Transverse colon (tissue), 4 donors: ENCODE results near the gene RPS6KB1. TPM values are rescaled to one million over a fixed set of nuclear protein-coding genes. Genes with fewer than 3 reads are reported as not detected.

Experiments
- DNase-seq: peaks from one replicate; pipeline ENCODE4 v3.0.0-alpha.2; 2019
- H3K27ac ChIP-seq, 4 donors: fragments of 200-600 bp; sonication (generic); 2 replicates each; pipeline ENCODE4 v1.5.1; 2016 to 2018; ENCODE audit warnings: inconsistent platforms in 4 of 4
- H3K27me3 ChIP-seq: fragments of 200-600 bp; sonication (generic); 2 replicates; pipeline ENCODE4 v1.5.1; 2017; ENCODE audit warnings: inconsistent platforms
- H3K36me3 ChIP-seq, 4 donors: fragments of 200-600 bp; sonication (generic); 2 replicates each; pipeline ENCODE4 v1.5.1; 2017 to 2019; ENCODE audit warnings: inconsistent platforms in 4 of 4
- H3K4me1 ChIP-seq, 4 donors: fragments of 200-600 bp; sonication (generic); 2 replicates each; pipeline ENCODE4 v1.5.1; 2017 to 2020; ENCODE audit warnings: inconsistent platforms in 4 of 4
- H3K4me3 ChIP-seq, 4 donors: fragments of 200-600 bp; sonication (generic); 1 replicate in 1 of 4; 2 replicates in 3 of 4; pipeline versions ENCODE4 v1.5.1 to v1.6.1; 2017 to 2019; ENCODE audit warnings: inconsistent platforms in 4 of 4
- H3K9me3 ChIP-seq, 2 donors: fragments of 200-600 bp; sonication (generic); 2 replicates each; pipeline ENCODE4 v1.5.1; 2017 to 2019; ENCODE audit warnings: inconsistent platforms in 2 of 2
- EP300 ChIP-seq: sonication (generic); formaldehyde crosslinking; IDR thresholded peaks from one replicate; pipeline ENCODE4 v1.6.1; 2017; ENCODE audit warnings: antibody characterized with exemption, low read depth
- POLR2A ChIP-seq: fragments of 450-650 bp; IDR thresholded peaks from one replicate; pipeline ENCODE4 v1.6.1; 2016; ENCODE audit warnings: antibody characterized with exemption, mild to moderate bottlenecking, moderate library complexity
- POLR2AphosphoS5 ChIP-seq, 3 donors: sonication (generic); formaldehyde crosslinking; IDR thresholded peaks; one replicate each; pipeline ENCODE4 v1.6.1; 2016; ENCODE audit warnings: antibody characterized with exemption in 3 of 3
- WGBS, 2 donors: methylation state at CpG; one replicate each; pipeline ENCODE4 v1.1.5; 2018; ENCODE audit warnings: low coverage in 1 of 2; 5-methylcytosine and 5-hydroxymethylcytosine counted together
- in situ Hi-C, 4 donors: fragments of 200-750 bp; cut with MboI; loops; one replicate each; pipeline versions ENCODE4 v1.15.0 to v1.15.1; 2017; ENCODE audit warnings: low sequenced_read_pairs in 3 of 4, low pct_ligation_motif_present in 1 of 4, low pct_unique_long_range_greater_than_20kb in 1 of 4
- intact Hi-C: fragments of 100-400 bp; cut with DNase I; formaldehyde crosslinking; loops from one replicate; pipeline ENCODE4 v1.15.1; 2023; ENCODE audit warnings: low total_unique reads
- total RNA-seq, 4 donors: library from RNA; depleted of rRNA; stranded (reverse); fragments of >200 nt; gene quantifications; one replicate each; pipeline ENCODE4 v1.1.0, GENCODE V29; 2016
- TF ChIP-seq, protein P1 (sequence below), 5 experiments: fragments of 200-600 bp in 3 of 5; fragments of 450-650 bp in 2 of 5; sonication (generic) in 3 of 5; IDR thresholded peaks; 1 replicate in 2 of 5; 2 replicates in 3 of 5; pipeline ENCODE4 v1.5.1; 2016 to 2017; ENCODE audit warnings: antibody characterized with exemption in 5 of 5, inconsistent platforms in 3 of 5, mild to moderate bottlenecking in 2 of 5, moderate library complexity in 1 of 5

Gene RPS6KB1
- total RNA-seq, 4 donors from 2014 or later, result 18.3 to 51.3 (median 28.1) TPM

DNA sequence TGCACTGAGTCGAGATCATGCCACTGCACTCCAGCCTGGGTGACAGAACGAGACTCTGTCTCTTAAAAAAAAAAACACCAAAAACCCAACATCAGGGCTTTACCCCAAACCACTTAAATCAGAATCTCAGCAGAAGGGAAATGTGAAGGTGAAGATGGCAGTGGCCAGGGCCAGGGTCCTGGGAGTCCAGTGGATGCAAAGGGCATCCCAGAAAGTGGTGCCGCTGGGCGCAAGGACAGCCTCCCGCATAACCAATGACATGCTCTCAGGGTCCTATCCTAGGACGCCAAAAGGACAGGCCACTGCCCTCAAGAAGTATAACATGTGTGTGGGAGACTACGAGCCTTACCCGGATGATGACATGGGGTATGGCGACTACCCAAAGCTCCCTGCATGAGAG is 8.1 kb upstream of the RPS6KB1 start:
- no peak overlapping the region for H3K4me3 ChIP-seq
- peaks cover 0 to 43% (median 11%) of the 10 kb centered on the region in 4 donors for H3K36me3 ChIP-seq
- DNase-seq, result no peak
- no peaks in the 10 kb centered on the region for H3K4me1 ChIP-seq
- H3K27me3 ChIP-seq, result no peaks in the 10 kb centered on the region
- H3K9me3 ChIP-seq, result no peaks in the 10 kb centered on the region
- H3K27ac ChIP-seq, result no peak overlapping the region
- 94 to 100% methylated on average over 4 to 9 of the region's 9 CpGs for WGBS, 2 donors
- no peak for TF ChIP-seq POLR2A
- TF ChIP-seq, protein P1, sequence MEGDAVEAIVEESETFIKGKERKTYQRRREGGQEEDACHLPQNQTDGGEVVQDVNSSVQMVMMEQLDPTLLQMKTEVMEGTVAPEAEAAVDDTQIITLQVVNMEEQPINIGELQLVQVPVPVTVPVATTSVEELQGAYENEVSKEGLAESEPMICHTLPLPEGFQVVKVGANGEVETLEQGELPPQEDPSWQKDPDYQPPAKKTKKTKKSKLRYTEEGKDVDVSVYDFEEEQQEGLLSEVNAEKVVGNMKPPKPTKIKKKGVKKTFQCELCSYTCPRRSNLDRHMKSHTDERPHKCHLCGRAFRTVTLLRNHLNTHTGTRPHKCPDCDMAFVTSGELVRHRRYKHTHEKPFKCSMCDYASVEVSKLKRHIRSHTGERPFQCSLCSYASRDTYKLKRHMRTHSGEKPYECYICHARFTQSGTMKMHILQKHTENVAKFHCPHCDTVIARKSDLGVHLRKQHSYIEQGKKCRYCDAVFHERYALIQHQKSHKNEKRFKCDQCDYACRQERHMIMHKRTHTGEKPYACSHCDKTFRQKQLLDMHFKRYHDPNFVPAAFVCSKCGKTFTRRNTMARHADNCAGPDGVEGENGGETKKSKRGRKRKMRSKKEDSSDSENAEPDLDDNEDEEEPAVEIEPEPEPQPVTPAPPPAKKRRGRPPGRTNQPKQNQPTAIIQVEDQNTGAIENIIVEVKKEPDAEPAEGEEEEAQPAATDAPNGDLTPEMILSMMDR (IDR thresholded peaks at IDR 0.05), result no peak
- in situ Hi-C loops (no loop called here), intact Hi-C loops (no loop called here)

DNA sequence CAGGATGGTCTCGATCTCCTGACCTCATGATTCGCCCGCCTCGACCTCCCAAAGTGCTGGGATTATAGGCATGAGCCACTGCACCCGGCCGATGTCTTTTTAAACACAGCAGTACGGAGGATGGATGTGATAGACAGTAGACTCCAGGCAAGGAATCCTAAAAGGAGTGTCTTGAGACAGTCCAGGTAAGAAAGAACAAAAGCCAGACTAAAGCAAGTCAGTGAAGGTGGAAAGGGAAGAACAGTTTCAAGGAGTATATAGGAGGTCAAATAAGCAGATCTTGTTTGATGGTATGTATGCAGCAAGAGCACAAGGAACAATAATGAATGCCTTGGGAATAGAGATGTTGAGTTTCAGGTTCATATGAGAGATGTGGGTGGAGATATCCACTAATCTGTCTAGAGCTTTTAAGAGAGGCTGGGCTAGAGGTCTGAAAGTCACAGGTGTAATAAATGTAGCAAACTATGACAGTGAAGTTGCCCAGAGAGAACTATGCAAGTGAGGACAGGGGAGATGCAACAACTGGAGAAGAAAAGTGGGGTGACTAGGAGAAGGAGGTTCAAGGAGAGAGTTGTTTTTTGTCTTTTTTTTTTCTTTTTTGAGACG is 4.7 kb upstream of the RPS6KB1 start:
- 94 to 95% methylated on average over 2 to 8 of the region's 8 CpGs for WGBS, 2 donors
- no peak for DNase-seq
- H3K27ac ChIP-seq, result no peak overlapping the region
- H3K27me3 ChIP-seq, result no peaks in the 10 kb centered on the region
- peaks cover 6 to 16% (median 10%) of the 10 kb centered on the region in 4 donors for H3K4me1 ChIP-seq
- H3K9me3 ChIP-seq, result no peaks in the 10 kb centered on the region
- H3K36me3 ChIP-seq, result peaks cover 0 to 23% (median 11%) of the 10 kb centered on the region in 4 donors
- intact Hi-C loops, result no loop called here
- TF ChIP-seq, protein P1 (IDR thresholded peaks at IDR 0.05), result no peak
- TF ChIP-seq EP300 (no peak), POLR2A (no peak), POLR2AphosphoS5 (IDR thresholded peaks at IDR 0.05) (no peak)
- in situ Hi-C loops, result no loop called here
- H3K4me3 ChIP-seq, result no peak overlapping the region

DNA sequence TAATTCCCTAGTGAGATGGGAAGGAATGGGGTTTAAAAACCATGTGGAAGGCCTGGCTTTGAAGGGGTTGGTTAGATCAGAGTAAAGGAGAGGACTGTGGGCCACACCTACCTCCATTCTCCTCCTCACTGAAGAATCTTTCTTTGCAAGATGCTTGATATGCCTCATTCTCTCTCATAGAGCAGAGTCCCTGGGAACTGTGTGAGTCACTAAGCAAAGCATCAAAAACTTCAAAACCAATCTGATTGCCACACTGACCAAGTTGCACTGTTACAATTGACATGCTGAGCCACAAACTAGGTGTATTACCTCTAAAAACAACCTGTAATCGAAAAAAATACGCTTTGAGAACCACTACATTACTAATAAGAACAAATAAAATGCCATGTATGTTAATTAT is 2.2 kb upstream of the RPS6KB1 start:
- Histone ChIP-seq H3K36me3 (peaks cover 0 to 9% (median 0%) of the 10 kb centered on the region in 4 donors), H3K27ac (no peak overlapping the region), H3K4me1 (peaks cover 13 to 28% (median 23%) of the 10 kb centered on the region in 4 donors), H3K27me3 (no peaks in the 10 kb centered on the region), H3K4me3 (no peak overlapping the region), H3K9me3 (no peaks in the 10 kb centered on the region)
- no peak for TF ChIP-seq POLR2AphosphoS5 (IDR thresholded peaks at IDR 0.05)
- TF ChIP-seq POLR2A, result no peak
- no peak for TF ChIP-seq EP300
- TF ChIP-seq, protein P1 (IDR thresholded peaks at IDR 0.05), result no peak
- intact Hi-C loops, result no loop called here
- DNase-seq, result no peak
- in situ Hi-C loops, result no loop called here
- WGBS, 2 donors, result 99 to 100% methylated on average over 2 of the region's 2 CpGs

DNA sequence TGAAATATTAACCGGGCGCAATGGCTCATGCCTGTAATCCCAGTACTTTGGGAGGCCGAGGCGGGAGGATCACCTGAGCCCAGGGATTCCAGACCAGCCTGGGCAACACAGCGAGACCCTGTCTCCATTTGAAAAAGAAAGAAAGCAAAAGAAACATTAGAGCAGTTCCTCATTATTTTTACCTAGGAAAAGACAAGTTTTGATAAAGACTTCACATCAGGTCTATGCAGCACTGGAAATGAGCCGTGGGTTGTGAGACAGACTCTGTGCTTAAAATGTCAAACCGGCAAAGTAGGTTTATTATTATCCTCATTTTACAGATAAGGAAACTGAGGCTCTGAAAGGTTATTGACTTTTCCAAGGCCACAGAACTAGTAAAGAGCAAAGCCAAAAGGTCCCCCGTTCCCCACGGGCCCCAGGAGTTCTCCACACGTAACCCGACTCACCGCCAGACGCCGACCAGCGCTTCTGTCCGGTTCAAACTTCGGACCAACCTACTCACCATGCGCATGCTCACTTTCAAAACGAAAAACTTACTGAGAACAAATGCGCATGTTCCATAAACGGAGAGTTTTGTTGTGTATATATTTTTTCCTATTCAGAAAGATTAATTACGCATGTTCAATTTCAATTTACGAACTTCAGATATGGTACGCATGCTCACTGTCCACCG is 534 bp upstream of the RPS6KB1 start:
- peaks cover 13 to 28% (median 23%) of the 10 kb centered on the region in 4 donors for H3K4me1 ChIP-seq
- intact Hi-C loops, result no loop called here
- H3K27ac ChIP-seq, result peak overlapping the region; percentile 93 to 96 (median 94)
- peak overlapping the region; percentile 27 to 99 (median 92) for H3K4me3 ChIP-seq
- no peaks in the 10 kb centered on the region for H3K27me3 ChIP-seq
- in situ Hi-C loops, result no loop called here
- H3K36me3 ChIP-seq, result peaks cover 0 to 9% (median 0%) of the 10 kb centered on the region in 4 donors
- peak; percentile 14 for DNase-seq
- no peak for TF ChIP-seq POLR2A
- TF ChIP-seq, protein P1 (IDR thresholded peaks at IDR 0.05), result peak in 2 of 5 experiments; percentile 11 to 15
- H3K9me3 ChIP-seq, result no peaks in the 10 kb centered on the region
- WGBS, 2 donors, result 4 to 6% methylated on average over 21 to 25 of the region's 25 CpGs
